Panc1 (cell line): ENCODE results near the gene ARHGAP20. TPM values are rescaled to one million over a fixed set of nuclear protein-coding genes. Genes with fewer than 3 reads are reported as not detected.

Experiments used
- ATAC-seq: fragments of 200-7000 bp; cut with Tn5 transposase; 2 replicates; pipeline ENCODE4 v1.9.1; 2020; ENCODE audit warnings: mild to moderate bottlenecking, moderate library complexity
- BruUV-seq: library from RNA; stranded (reverse); fragments of 400-500 nt; replicated peaks from 2 replicates; lab custom pipeline; 2021; lab: Mats Ljungman, UMichigan
- CTCF ChIA-PET: fragments of 300-600 bp; sonication (Branson Sonifier 250); formaldehyde crosslinking; loops from one replicate; lab custom pipeline; 2022; ENCODE audit warnings: antibody characterized with exemption; lab: Charles Lee
- POLR2A ChIA-PET: fragments of 300-600 bp; sonication (Branson Sonifier 250); formaldehyde crosslinking; loops from one replicate; lab custom pipeline; 2022; ENCODE audit warnings: antibody characterized with exemption; lab: Charles Lee
- DNase-seq: peaks from one replicate; pipeline ENCODE4 v3.0.0-alpha.2; 2010; ENCODE audit warnings: low read depth, low spot score
- H3K27ac ChIP-seq: 2 replicates; pipeline ENCODE4 v1.5.1; 2011; ENCODE audit warnings: mild to moderate bottlenecking, low read length, inconsistent platforms
- H3K27me3 ChIP-seq: fragments of 200-500 bp; sonication (Bioruptor generic); 2 replicates; pipeline ENCODE4 v1.6.0; 2014; ENCODE audit warnings: low read length, inconsistent platforms; ENCODE audit not compliant: control insufficient read depth, insufficient read depth
- H3K36me3 ChIP-seq: fragments of 200-500 bp; sonication (Bioruptor generic); 2 replicates; pipeline ENCODE4 v1.5.1; 2014; ENCODE audit warnings: inconsistent platforms, mild to moderate bottlenecking, low read length, moderate library complexity; ENCODE audit not compliant: control insufficient read depth, insufficient read depth
- H3K4me1 ChIP-seq: 2 replicates; pipeline ENCODE4 v1.5.1; 2011; ENCODE audit warnings: inconsistent platforms, mild to moderate bottlenecking, low read length, moderate library complexity; ENCODE audit not compliant: control insufficient read depth, insufficient read depth
- H3K4me3 ChIP-seq, 2 experiments: 2 replicates each; pipeline ENCODE4 v1.5.1; 2011 to 2012; ENCODE audit warnings: low read depth in 2 of 2, low read length in 2 of 2, mild to moderate bottlenecking in 2 of 2, inconsistent platforms in 1 of 2, moderate library complexity in 1 of 2
- H3K9me3 ChIP-seq: fragments of 200-500 bp; sonication (Bioruptor generic); 2 replicates; pipeline ENCODE4 v1.5.1; 2014; ENCODE audit warnings: low read depth, mild to moderate bottlenecking, inconsistent platforms, low read length, moderate library complexity; ENCODE audit not compliant: control insufficient read depth, insufficient read depth
- POLR2AphosphoS5 ChIP-seq: IDR thresholded peaks from 2 replicates; pipeline ENCODE4 v1.6.1; 2012; ENCODE audit warnings: mild to moderate bottlenecking, low read depth, low read length, moderate library complexity
- SIN3A ChIP-seq: IDR thresholded peaks from 2 replicates; pipeline ENCODE4 v1.6.1; 2012; ENCODE audit warnings: low read depth, mild to moderate bottlenecking, low read length, moderate library complexity, borderline replicate concordance; ENCODE audit not compliant: insufficient read depth
- TCF7L2 ChIP-seq: IDR thresholded peaks from 2 replicates; pipeline ENCODE4 v1.6.1; 2011; ENCODE audit warnings: mild to moderate bottlenecking, low read depth, low read length, inconsistent platforms
- in situ Hi-C: cut with HindIII; loops from 2 replicates; pipeline ENCODE4 v1.10.0; 2016; ENCODE audit warnings: low sequenced_read_pairs, low pct_unique_long_range_greater_than_20kb
- intact Hi-C: fragments of 100-400 bp; cut with micrococcal nuclease; formaldehyde crosslinking; loops from one replicate; pipeline ENCODE4 v1.10.0; 2022; ENCODE audit not compliant: unreplicated experiment
- total RNA-seq: library from RNA; stranded (reverse); gene quantifications from one replicate; pipeline ENCODE4 v1.2.1, GENCODE V29; 2021; ENCODE audit not compliant: unreplicated experiment
- TF ChIP-seq, protein P1 (sequence below): fragments of 450-650 bp; IDR thresholded peaks from 2 replicates; pipeline ENCODE4 v1.5.1; 2017; ENCODE audit warnings: mild to moderate bottlenecking
- TF ChIP-seq, protein P2 (sequence below), 2 experiments: IDR thresholded peaks; 2 replicates each; pipeline ENCODE4 v1.6.1; 2011 to 2012; ENCODE audit warnings: low read depth in 2 of 2, control low read depth in 1 of 2, low read length in 1 of 2, mild to moderate bottlenecking in 1 of 2, moderate library complexity in 1 of 2; ENCODE audit not compliant: insufficient read depth in 1 of 2

ARHGAP20 gene
- total RNA-seq, 1 experiment from 2014 or later: 0.05 TPM

DNA sequence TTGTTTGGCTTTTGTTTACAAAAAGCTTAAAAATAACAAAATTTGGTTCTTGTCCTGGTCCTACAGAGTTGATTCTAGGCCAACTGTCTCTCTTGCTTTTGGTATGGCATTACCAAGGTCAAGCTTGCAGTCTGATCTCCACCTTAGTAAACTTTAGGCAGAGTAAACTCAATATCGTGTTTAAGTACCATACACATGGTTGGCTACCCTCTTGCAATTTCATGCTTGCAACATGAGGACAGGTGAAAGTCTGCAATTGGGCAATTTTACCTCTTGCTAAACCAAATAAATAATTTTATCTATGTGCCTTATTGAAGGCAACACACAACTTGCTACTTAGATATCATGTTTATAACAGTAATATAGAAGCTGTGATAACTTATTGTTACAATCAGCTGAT, 125.1 kb downstream of the ARHGAP20 start:
- intact Hi-C loops: no loop called here
- Histone ChIP-seq H3K27me3 (peaks cover 7% of the 10 kb centered on the region; the same call in 1 of the 2 replicates), H3K36me3 (no peaks in the 10 kb centered on the region), H3K9me3 (no peaks in the 10 kb centered on the region), H3K27ac (no peak overlapping the region), H3K4me3 (no peak overlapping the region), H3K4me1 (no peaks in the 10 kb centered on the region)
- no peak for DNase-seq
- BruUV-seq: no TSS peak
- CTCF ChIA-PET: no interaction called here
- no peak for ATAC-seq
- TF ChIP-seq SIN3A (no peak), POLR2AphosphoS5 (no peak), TCF7L2 (no peak)
- TF ChIP-seq, protein P1, sequence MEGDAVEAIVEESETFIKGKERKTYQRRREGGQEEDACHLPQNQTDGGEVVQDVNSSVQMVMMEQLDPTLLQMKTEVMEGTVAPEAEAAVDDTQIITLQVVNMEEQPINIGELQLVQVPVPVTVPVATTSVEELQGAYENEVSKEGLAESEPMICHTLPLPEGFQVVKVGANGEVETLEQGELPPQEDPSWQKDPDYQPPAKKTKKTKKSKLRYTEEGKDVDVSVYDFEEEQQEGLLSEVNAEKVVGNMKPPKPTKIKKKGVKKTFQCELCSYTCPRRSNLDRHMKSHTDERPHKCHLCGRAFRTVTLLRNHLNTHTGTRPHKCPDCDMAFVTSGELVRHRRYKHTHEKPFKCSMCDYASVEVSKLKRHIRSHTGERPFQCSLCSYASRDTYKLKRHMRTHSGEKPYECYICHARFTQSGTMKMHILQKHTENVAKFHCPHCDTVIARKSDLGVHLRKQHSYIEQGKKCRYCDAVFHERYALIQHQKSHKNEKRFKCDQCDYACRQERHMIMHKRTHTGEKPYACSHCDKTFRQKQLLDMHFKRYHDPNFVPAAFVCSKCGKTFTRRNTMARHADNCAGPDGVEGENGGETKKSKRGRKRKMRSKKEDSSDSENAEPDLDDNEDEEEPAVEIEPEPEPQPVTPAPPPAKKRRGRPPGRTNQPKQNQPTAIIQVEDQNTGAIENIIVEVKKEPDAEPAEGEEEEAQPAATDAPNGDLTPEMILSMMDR: no peak
- TF ChIP-seq, protein P2, sequence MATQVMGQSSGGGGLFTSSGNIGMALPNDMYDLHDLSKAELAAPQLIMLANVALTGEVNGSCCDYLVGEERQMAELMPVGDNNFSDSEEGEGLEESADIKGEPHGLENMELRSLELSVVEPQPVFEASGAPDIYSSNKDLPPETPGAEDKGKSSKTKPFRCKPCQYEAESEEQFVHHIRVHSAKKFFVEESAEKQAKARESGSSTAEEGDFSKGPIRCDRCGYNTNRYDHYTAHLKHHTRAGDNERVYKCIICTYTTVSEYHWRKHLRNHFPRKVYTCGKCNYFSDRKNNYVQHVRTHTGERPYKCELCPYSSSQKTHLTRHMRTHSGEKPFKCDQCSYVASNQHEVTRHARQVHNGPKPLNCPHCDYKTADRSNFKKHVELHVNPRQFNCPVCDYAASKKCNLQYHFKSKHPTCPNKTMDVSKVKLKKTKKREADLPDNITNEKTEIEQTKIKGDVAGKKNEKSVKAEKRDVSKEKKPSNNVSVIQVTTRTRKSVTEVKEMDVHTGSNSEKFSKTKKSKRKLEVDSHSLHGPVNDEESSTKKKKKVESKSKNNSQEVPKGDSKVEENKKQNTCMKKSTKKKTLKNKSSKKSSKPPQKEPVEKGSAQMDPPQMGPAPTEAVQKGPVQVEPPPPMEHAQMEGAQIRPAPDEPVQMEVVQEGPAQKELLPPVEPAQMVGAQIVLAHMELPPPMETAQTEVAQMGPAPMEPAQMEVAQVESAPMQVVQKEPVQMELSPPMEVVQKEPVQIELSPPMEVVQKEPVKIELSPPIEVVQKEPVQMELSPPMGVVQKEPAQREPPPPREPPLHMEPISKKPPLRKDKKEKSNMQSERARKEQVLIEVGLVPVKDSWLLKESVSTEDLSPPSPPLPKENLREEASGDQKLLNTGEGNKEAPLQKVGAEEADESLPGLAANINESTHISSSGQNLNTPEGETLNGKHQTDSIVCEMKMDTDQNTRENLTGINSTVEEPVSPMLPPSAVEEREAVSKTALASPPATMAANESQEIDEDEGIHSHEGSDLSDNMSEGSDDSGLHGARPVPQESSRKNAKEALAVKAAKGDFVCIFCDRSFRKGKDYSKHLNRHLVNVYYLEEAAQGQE (IDR thresholded peaks at IDR 0.05; ENCODE audit: insufficient read depth in 1 of 2, low read depth in 2 of 2, low read length in 1 of 2): no peak
- POLR2A ChIA-PET: no interaction called here
- in situ Hi-C loops: no loop called here

DNA sequence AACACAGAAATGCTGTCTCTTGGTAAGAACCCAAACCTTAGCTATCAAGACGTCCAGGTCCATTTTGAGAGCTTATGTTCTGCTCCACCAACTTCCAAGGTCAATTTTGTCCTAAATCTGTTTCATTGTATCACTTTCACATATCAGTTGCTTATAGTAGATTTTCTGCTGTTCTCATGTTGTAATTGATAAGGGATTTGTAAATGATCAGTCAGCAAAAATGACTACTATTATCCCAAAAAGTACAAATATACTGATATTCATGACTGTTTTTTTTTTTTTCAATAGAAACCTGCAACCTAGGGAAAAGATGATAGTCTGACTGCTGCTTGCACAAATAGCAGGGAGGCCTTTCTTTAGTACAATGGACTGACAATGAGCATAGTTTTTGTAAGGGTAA, 128.1 kb downstream of the ARHGAP20 start:
- no peaks in the 10 kb centered on the region for H3K4me1 ChIP-seq
- H3K4me3 ChIP-seq: no peak overlapping the region
- in situ Hi-C loops (no loop called here), intact Hi-C loops (no loop called here)
- no TSS peak for BruUV-seq
- no peaks in the 10 kb centered on the region for H3K9me3 ChIP-seq
- ATAC-seq (no peak), DNase-seq (no peak)
- no peak overlapping the region for H3K27ac ChIP-seq
- ChIA-PET CTCF (no interaction called here), POLR2A (no interaction called here)
- H3K27me3 ChIP-seq: peaks cover 14% of the 10 kb centered on the region
- H3K36me3 ChIP-seq: no peaks in the 10 kb centered on the region
- TF ChIP-seq TCF7L2 (no peak), POLR2AphosphoS5 (no peak), SIN3A (no peak)
- TF ChIP-seq, protein P2 (IDR thresholded peaks at IDR 0.05; ENCODE audit: insufficient read depth in 1 of 2, low read depth in 2 of 2, low read length in 1 of 2): no peak
- TF ChIP-seq, protein P1: no peak
